D721Med (cell line): ENCODE data around the gene XIRP2.
A peak's percentile ranks its signal among the peaks of the same experiment; 100 is the strongest.

Source experiments
- DNase-seq: peaks from one replicate; pipeline ENCODE4 v3.0.0; 2011; ENCODE audit warnings: low spot score; ENCODE audit not compliant: insufficient read length
- FAIRE-seq: peaks from 2 replicates; lab custom pipeline; 2011; peaks lifted over from hg19 to GRCh38; lab: Jason Lieb, UNC
- TF ChIP-seq, protein P1 (sequence below): IDR thresholded peaks from 2 replicates; pipeline ENCODE4 v1.5.1; 2012; ENCODE audit warnings: mild to moderate bottlenecking, control low read depth; ENCODE audit not compliant: insufficient read depth; ENCODE audit errors: missing control alignments

XIRP2 gene

DNA sequence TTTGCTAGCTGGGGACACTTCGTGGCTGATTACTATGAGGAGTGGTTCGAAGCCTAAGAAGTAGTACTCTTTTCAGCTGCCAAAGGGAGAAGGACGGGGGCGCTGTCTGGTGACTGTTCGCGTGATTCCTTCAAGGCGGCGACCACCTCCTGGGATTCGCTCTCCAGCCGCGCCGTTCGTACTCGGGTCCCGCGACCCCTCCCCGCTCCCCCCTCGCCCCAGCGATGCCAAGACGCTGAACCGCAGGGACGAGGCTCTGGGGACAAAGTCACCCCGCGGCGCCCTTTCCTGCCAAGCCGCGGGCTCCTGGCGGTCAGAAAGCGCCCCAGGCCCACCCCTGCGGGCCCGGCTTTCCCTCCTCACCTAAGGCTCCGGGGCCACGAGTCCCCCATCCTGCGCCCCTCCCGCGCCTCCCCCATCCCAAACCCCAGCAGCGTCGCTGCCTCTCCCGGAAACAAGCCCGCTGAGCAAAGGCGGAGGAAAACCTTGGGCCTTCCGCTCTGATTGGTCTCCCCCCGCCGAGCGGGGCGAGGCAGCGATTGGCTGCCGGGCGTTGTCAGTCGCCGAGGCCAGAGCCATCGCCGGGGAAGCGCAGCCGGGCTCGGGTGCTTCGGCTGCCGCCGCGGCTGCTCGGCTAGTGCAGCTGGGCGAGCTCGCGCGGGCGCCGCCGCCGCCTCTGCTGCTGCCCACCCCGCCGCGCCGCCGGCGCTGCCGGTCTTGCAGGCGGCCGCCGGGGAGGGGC, 404.3 kb downstream of the XIRP2 start, which contains the start of gene B3GALT1:
Gene B3GALT1 (plus strand): TSS at position 572 of the 742 bp plus-strand sequence.
- FAIRE-seq: no peak
- TF ChIP-seq, protein P1, sequence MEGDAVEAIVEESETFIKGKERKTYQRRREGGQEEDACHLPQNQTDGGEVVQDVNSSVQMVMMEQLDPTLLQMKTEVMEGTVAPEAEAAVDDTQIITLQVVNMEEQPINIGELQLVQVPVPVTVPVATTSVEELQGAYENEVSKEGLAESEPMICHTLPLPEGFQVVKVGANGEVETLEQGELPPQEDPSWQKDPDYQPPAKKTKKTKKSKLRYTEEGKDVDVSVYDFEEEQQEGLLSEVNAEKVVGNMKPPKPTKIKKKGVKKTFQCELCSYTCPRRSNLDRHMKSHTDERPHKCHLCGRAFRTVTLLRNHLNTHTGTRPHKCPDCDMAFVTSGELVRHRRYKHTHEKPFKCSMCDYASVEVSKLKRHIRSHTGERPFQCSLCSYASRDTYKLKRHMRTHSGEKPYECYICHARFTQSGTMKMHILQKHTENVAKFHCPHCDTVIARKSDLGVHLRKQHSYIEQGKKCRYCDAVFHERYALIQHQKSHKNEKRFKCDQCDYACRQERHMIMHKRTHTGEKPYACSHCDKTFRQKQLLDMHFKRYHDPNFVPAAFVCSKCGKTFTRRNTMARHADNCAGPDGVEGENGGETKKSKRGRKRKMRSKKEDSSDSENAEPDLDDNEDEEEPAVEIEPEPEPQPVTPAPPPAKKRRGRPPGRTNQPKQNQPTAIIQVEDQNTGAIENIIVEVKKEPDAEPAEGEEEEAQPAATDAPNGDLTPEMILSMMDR: peak; percentile 49
- peak; percentile 69 for DNase-seq

DNA sequence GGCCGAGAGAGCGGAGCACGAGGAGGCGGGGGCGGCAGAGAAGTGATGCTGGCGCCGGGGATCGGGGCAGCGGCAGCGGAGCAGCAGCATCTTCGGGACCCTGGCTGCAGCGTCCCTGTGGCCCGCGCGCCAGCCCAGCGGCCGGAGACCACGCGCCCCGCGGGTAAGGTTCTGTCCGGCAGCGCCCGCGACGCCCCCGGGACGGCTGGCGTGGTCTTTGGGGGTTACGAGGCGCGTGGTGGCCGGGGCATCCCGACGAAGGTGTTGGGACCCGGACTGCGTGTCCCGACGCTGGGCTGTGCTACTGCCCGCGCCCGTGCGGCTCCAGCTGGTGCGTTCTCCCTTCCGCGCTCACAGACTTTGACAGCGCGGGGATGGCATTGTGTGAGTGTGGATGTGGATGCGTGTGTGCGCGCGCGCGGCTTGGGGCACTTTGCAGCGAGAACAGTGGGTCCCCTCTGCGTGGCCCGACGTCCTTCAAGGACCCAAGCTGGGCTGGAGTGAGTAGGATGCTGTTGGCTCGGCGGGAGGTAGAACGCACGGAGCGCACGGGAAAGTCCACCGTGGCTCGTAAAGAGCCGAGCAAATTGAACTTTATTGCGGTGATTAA, 405.0 kb downstream of the XIRP2 start:
- no peak for FAIRE-seq
- TF ChIP-seq, protein P1: no peak
- DNase-seq: no peak

DNA sequence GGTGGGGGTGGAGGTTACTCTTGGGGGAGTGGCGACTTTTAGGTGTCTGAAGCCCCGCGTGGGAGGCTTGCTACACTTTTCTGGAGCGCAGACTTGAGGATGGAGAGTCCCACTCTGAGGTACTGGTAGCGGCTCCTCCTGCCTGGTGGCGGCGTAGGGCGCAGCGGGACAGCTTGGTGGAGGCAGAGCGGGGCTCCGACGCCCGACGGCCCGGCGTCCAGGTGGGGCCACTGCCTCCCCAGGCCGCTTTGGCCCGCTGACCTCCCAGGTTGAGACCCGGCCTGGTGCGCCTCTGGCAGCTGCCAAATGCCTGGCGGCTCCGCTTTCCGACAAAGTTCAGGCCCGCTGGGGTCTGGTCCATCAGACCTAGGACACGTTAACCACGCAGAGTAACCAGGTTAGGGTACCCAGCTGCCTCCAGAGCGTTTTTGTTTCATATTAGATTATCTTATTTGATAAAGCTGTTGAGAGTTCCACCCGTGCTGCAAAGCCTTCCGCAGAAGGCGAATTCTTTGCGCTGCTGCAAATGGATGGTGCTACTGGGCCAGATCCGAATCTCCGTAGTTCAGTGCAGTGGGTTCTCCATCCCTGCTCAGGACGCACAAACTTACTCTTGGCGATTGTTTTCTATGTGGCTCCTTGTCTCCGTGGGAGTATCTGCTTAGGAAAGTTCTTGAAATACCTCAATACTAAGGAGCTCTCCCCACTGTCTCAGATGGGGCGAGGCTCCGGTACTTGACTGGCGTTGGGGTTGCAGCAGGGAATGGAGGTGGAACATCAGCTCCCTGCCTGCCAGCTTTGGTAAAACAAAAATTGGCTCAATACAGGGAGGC, 405.9 kb downstream of the XIRP2 start:
- DNase-seq (no peak), FAIRE-seq (no peak)
- TF ChIP-seq, protein P1: no peak

DNA sequence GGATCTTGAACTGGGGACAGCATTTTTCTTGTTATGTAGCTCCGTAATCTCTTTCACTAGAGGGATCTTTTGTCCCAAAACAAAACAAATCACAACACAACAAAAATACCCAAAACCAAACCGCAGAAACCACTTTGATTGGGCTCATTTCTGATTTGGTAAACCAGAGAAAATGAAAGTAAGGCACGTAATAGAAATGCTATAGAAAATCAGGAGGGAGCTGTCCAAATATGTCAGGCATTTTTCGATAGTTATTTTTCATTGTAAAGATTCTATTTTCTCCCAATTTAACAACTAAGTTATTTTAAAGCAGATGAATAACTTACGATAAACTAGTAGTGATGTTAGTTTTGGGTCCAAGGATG, 406.5 kb downstream of the XIRP2 start:
- FAIRE-seq: no peak
- TF ChIP-seq, protein P1: no peak
- no peak for DNase-seq

DNA sequence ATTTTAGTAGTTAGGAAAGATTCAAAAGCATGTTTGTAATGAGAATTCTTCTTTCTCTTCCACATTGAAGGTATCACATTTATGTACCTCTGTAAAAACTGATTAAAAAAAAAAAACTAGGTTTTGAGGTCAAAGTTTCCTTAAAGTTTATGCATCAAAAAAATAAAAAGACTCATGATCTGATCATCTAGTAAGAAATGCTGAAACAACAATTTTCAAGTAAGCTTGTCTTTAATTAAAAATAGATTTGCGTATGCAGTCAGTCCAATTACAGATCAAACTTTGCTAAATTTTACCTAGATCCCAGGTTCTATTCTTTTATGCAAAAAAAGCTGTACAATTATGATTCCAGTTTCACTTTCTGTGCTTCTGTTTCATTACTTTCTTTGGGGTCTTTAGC, 409.0 kb downstream of the XIRP2 start:
- no peak for FAIRE-seq

DNA sequence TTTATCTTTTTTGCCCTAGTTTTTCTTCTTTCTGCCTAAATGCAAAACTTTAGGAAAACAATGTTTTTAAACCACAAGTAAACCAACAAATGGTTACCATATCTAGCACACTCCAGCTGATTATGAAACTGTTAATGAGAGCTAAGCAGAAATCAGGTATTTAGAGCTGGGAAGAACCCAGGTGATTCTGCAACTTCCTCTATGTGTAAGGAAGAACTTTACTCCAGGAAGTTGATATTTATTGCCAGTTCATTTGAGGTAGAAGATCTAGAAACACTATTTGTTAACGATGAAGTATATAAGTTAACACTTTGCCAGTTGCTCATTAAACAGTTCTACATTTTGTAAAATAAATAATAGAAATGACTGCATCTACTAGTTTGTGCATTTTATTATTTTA, 409.7 kb downstream of the XIRP2 start:
- DNase-seq: no peak
- FAIRE-seq: no peak
- TF ChIP-seq, protein P1: no peak

More for the DNA sequence above, 409.0 kb downstream of the XIRP2 start:
- no peak for DNase-seq
- TF ChIP-seq, protein P1: no peak
